Ovary (tissue), 9 donors: Measurements from ENCODE around the gene ABCG1. TPM values are rescaled to one million over a fixed set of nuclear protein-coding genes. Genes with fewer than 3 reads are reported as not detected.

Experiments used
- DNase-seq, 5 donors: peaks; one replicate each; pipeline ENCODE4 v3.0.0-alpha.2; 2019 to 2020
- H3K27ac ChIP-seq, 2 donors: fragments of 200-600 bp; one replicate each; pipeline versions ENCODE4 v1.5.1 to v1.8.0; 2019 to 2022
- H3K27me3 ChIP-seq: fragments of 200-600 bp; one replicate; pipeline ENCODE4 v1.8.0; 2022
- H3K36me3 ChIP-seq: fragments of 200-600 bp; sonication (generic); one replicate; pipeline ENCODE4 v1.5.1; 2019
- H3K4me1 ChIP-seq: one replicate; pipeline ENCODE4 v1.8.1; 2013; ENCODE audit warnings: mild to moderate bottlenecking, moderate library complexity; ENCODE audit not compliant: insufficient read depth
- H3K4me3 ChIP-seq: fragments of 200-600 bp; sonication (generic); one replicate; pipeline ENCODE4 v1.5.1; 2017
- H3K9me3 ChIP-seq, 2 donors: fragments of 200-600 bp in 1 of 2; sonication (generic) in 1 of 2; one replicate each; pipeline versions ENCODE4 v1.5.1 to v1.8.1; 2013 to 2019; ENCODE audit warnings: mild to moderate bottlenecking in 1 of 2, moderate library complexity in 1 of 2
- EP300 ChIP-seq: sonication (generic); formaldehyde crosslinking; IDR thresholded peaks from one replicate; pipeline ENCODE4 v1.6.1; 2017; ENCODE audit warnings: antibody characterized with exemption
- POLR2A ChIP-seq: fragments of 450-650 bp; IDR thresholded peaks from one replicate; pipeline ENCODE4 v1.6.1; 2017; ENCODE audit warnings: antibody characterized with exemption, mild to moderate bottlenecking, moderate library complexity
- WGBS, 3 donors: extraction: QIAGEN DNeasy Blood & Tissue Kit in 1 of 3; methylation state at CpG; one replicate each; pipeline versions ENCODE4 v1.1.5 to v1.1.7; 2013 to 2017; 5-methylcytosine and 5-hydroxymethylcytosine counted together
- intact Hi-C, 4 donors: fragments of 100-400 bp; cut with DNase I; formaldehyde crosslinking; loops; one replicate each; pipeline versions ENCODE4 v1.11.0 to v1.15.1; 2022 to 2023
- polyA plus RNA-seq, 2 donors: library from polyadenylated mRNA; stranded (reverse); fragments of 200-250 nt in 1 of 2; fragments of 350-450 nt in 1 of 2; fragmentation: Illumina TruSeq in 1 of 2; extraction: RNeasy Lipid Tissue Mini Kit (QIAGEN cat#74804) in 1 of 2; gene quantifications; one replicate each; pipeline ENCODE4 v1.2.3, GENCODE V29; 2013 to 2014
- total RNA-seq, 7 donors: library from RNA; depleted of rRNA in 2 of 7; stranded (reverse); fragments of >200 nt in 2 of 7; fragmentation: NEBNext Ultra II Directional in 3 of 7; extraction: Animal tissue kit (Norgen Biotek cat#: 25700) in 3 of 7; gene quantifications; one replicate each; pipeline versions ENCODE4 v1.1.0 to v1.2.4, GENCODE V29; 2016 to 2023
- TF ChIP-seq, protein P1 (sequence below), 3 donors: fragments of 450-650 bp in 2 of 3; fragments of 200-600 bp in 1 of 3; IDR thresholded peaks; one replicate each; pipeline versions ENCODE4 v1.5.1 to v1.8.0; 2016 to 2022; ENCODE audit warnings: antibody characterized with exemption in 3 of 3, mild to moderate bottlenecking in 1 of 3
- donor health status: DM: no; HTN: no; CAD: no; lungs with moderate emphysema.
- donor health status: DM: no; HTN: no; CAD: no.
- donor health status: Bipolar disorder and iron deficiency.
- donor health status: DM: yes; HTN: yes; CAD: no.
- donor health status: DM: no; HTN: no; CAD: no.
- donor health status: DM: yes; HTN: yes; CAD: no.

The ABCG1 gene
- total and polyA plus RNA-seq, 9 donors = 4.3 to 14.9 (median 5.8) TPM

DNA sequence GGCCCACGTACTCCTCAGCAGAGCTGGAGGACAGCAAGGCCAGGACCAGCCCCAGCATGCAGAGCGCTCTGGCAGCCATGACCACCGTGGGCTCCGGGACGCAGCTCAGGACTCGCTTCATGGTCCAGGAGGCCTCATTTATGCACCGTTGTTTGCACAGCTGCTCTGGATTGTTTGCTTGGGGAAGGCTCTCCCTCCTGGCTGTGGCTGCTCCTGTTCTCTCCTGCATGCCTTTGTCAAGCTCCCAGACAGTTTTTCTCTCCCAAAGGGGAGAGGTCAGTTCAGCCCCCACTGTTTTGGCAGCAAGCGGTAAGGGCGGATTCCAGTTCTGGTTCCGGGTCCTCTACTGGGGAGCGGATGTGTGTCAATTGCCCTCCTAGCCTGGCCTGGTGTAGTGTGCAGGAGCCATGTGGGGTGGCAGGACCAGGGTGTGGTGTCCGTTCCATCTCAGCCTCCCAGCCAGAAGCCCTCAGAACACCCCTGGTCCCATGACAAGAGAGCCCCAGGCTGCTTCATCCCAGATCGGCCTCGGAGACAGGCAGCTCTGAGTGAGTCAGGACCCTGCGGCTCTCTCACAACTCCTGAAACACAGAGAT lies 96.5 kb downstream of the ABCG1 start, which contains the start of gene TFF3:
Gene TFF3 (minus strand): TSS at position 114 of the 596 bp plus-strand sequence. CDS start 35 bp downstream, at position 79.
- Histone ChIP-seq H3K27ac (no peak within 1 kb of the TSS), H3K36me3 (no peaks in the 10 kb centered on the region), H3K4me1 (peaks cover 1% of the 10 kb centered on the region), H3K4me3 (no peak within 1 kb of the TSS), H3K27me3 (no peaks in the 10 kb centered on the region), H3K9me3 (no peaks in the 10 kb centered on the region)
- intact Hi-C loops = no loop called here
- TF ChIP-seq POLR2A (no peak), EP300 (no peak)
- TF ChIP-seq, protein P1, sequence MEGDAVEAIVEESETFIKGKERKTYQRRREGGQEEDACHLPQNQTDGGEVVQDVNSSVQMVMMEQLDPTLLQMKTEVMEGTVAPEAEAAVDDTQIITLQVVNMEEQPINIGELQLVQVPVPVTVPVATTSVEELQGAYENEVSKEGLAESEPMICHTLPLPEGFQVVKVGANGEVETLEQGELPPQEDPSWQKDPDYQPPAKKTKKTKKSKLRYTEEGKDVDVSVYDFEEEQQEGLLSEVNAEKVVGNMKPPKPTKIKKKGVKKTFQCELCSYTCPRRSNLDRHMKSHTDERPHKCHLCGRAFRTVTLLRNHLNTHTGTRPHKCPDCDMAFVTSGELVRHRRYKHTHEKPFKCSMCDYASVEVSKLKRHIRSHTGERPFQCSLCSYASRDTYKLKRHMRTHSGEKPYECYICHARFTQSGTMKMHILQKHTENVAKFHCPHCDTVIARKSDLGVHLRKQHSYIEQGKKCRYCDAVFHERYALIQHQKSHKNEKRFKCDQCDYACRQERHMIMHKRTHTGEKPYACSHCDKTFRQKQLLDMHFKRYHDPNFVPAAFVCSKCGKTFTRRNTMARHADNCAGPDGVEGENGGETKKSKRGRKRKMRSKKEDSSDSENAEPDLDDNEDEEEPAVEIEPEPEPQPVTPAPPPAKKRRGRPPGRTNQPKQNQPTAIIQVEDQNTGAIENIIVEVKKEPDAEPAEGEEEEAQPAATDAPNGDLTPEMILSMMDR (IDR thresholded peaks at IDR 0.05) = no peak
- DNase-seq = no peak
- WGBS, 3 donors = 32 to 46% (median 45%) methylated on average over 15 of the region's 15 CpGs

DNA sequence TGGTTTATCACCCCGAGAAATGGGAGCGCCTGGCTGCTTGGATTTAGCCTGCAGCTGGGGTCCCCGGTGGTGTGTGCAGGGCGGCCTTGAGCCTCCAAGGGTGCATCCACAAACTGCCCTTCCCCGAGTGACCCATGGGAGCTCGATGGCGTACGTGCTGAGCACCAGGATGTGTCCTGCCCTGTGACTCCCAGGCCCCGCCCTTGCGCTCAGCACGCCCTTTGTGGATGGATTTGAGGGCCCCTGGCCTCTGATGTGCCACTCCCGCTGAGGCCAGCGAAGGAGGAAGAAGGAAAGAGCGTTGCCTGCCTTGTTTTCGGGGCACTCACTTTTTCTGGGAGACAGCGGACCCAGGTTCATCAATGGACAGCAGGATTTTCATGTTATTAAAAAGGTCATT lies 98.0 kb downstream of the ABCG1 start:
- 90 to 93% (median 92%) methylated on average over 16 of the region's 16 CpGs for WGBS, 3 donors
- H3K36me3 ChIP-seq = no peaks in the 10 kb centered on the region

DNA sequence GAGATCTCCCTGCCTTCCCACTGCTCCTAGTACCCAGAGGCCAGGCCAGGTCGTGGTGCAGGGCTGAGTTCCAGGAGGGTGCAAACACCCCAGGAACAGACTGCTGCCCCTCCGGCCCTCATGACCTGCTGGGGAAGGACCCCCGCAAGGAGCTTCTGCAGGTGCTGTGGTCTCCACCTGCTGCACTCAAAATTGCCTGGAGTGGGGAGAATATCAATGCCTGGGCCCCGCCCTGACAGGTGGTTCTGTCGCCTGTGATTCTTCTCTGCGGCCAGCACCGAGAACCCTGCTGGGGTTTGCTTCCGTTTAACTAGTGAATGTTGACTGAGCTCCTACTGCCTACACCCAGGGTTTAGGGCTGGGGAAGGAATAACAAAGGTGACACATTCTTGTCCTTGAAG lies 98.4 kb downstream of the ABCG1 start:
- no peaks in the 10 kb centered on the region for H3K27me3 ChIP-seq
- H3K4me1 ChIP-seq = no peaks in the 10 kb centered on the region
- no peak for DNase-seq
- WGBS, 3 donors = 73 to 88% (median 81%) methylated on average over 8 of the region's 8 CpGs
- H3K36me3 ChIP-seq = no peaks in the 10 kb centered on the region
- intact Hi-C loops = no loop called here
- no peaks in the 10 kb centered on the region for H3K9me3 ChIP-seq
- H3K4me3 ChIP-seq = no peak overlapping the region
- TF ChIP-seq, protein P1 (IDR thresholded peaks at IDR 0.05) = no peak
- TF ChIP-seq POLR2A = no peak
- TF ChIP-seq EP300 = no peak
- no peak overlapping the region for H3K27ac ChIP-seq

More for the DNA sequence above, 98.0 kb downstream of the ABCG1 start:
- Histone ChIP-seq H3K4me1 (peaks cover 1% of the 10 kb centered on the region), H3K9me3 (no peaks in the 10 kb centered on the region), H3K27me3 (no peaks in the 10 kb centered on the region), H3K4me3 (no peak overlapping the region), H3K27ac (no peak overlapping the region)
- intact Hi-C loops = no loop called here
- DNase-seq = no peak
- TF ChIP-seq, protein P1 (IDR thresholded peaks at IDR 0.05) = no peak
- no peak for TF ChIP-seq EP300
- no peak for TF ChIP-seq POLR2A

DNA sequence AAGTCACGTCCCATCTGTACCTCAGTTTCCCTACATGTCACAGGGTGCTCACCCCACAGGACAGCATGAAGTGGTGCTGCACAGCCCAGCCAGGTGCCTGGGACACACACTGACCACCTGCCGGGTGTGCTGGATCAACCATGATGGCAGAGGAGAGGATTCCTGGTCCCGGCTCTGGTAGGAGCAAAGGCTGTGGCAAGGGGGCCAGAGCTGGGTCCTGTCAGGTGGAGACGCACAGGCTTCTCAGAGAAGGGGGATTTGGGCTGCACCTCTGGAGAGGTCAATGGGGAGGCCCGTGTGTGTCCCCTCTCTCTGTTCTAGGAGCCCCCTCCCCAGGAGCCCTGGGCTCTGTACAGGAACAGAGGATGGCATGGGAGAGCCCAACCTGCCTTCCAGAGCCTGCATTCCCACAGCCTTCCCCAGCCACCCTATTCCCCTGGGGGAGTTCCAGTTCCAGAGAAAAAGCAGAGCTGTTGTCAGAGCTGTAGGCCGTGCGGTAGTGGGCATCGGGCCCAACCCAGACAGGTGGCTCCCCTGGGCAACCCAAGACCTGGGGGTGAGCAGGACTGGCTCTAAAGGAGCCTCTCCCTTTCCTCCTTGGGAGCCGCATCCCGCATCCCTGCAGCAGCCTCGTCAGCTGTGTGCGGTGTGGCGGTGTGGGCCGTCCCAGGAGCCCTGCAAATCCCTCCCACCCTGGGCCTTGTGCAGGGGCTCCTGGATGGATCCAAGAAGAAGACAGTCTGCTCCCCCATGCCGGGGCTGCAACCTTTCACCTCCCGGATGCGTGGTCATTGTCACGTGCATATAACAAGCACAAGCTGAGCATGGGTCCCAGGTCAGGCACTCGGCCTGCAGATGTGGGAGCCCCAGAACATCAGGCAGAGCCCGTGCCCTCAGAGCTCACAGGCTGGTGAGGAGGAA lies 99.1 kb downstream of the ABCG1 start:
- DNase-seq = no peak
- H3K9me3 ChIP-seq = no peaks in the 10 kb centered on the region
- H3K4me1 ChIP-seq = no peaks in the 10 kb centered on the region
- intact Hi-C loops = no loop called here
- H3K4me3 ChIP-seq = no peak overlapping the region
- 75 to 82% (median 76%) methylated on average over 20 of the region's 20 CpGs for WGBS, 3 donors
- no peaks in the 10 kb centered on the region for H3K36me3 ChIP-seq
- H3K27ac ChIP-seq = no peak overlapping the region
- H3K27me3 ChIP-seq = no peaks in the 10 kb centered on the region
- TF ChIP-seq, protein P1 (IDR thresholded peaks at IDR 0.05) = no peak
- TF ChIP-seq POLR2A = no peak
- TF ChIP-seq EP300 = no peak
